NCI-H2081 (cell line): Measurements from ENCODE around the gene ELFN2.
"Not testable (repeated sequence)": the region's sequence is repeated elsewhere in the genome, so short reads cannot be mapped to it uniquely, and the experiment has no call there.

Source experiments
- DNase-seq, 2 experiments: peaks; one replicate each; lab custom pipeline; 2025; lab: John Stamatoyannopoulos, UW

Gene ELFN2

DNA sequence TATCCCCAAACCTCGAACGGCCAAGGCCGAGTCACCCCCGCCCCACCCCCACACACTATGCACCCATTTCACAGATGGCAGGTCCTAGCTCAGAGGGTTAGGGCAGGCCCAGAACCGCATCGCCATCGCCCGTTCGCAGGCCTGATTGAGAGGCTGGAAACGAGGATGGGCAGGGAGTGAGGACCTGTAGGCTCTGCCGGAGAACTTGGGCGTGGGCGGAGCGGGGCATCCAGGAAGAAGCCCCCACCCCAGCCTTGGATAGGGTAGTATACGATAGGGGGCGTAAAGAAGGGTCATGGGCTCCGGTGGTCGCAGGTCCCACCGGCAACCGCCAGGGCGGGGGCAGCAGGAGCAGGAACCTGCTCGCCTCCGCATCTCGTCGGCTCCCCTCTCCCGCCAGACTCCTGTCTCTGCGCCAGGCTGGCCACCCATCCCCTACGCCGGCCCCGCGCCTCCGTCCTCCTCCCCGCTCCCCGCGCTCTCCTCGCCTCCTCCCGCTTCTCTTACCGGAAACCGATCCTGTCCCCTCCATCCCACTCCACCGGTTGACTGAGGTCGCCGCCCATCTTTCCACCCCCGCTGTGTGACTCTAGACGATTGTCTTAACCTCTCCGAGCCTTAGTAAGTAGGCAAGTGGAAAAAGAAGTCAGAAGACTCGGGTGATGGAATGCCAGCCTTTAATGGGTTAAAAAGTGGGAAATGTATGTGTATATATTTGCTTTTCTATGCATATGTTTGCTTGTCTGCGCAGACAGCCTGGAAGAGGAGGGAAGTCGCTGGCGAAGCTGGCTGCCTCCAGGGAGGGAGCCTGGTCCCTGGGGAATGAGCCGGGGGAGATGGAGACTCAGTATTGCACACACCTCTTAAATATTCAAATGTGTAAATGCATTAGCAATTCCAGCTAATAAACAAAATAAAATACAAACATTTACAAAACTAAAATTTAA, 92.1 kb downstream of the ELFN2 start:
- no peak for DNase-seq

DNA sequence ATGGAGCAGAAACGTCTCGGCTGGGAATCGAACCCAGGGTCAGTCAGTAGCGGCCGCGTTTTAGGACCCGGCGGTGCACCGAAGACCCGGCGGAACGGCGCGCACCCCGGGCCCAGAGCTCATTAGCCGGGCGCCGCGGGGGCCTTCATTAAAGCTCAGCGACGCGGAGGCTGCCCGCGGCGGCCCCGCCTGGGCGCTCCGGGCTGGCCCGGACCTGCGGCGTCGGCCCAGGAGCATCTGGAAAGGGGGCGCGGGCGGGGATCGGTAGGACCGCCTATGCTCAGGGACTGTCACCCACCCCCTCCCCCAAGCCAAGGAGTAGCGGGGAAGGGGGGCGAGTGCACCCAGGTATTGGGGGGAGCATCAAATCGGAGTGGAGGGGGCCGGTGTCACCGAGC, 92.8 kb downstream of the ELFN2 start:
- no peak for DNase-seq

DNA sequence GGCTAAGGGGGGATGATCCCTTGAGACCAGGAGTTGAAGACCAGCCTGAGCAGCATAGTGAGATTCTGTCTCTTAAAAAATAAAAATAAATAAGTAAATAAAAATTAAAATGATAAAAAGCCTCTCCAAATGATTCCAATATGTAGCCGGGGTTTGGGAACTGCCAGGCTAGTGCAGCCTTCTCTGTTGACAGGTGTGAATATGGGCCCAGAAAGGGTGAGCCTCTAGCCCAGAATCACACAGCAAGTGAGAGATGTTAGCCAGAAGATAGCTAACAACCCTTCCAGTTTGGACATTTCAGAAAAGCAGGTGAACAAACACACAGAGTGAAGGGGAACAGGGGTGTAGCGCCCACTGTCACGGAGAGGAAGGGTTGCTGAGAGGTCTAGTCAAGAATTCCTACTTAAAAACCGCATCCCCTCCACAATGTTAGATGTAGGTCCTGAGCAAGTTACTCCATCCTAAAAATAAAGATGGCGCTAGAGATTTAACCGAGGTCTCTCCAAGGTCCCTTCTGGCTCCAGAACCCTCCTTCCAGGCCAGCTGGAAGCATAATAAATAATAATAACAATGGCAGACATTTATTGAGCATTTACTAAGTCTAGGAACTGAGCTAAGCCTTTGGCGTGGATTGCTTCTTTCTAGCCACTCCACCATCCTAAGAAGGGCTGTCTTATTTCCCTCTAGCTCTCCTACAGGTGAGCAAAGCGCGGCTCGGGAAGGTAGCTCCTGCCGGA, 93.4 kb downstream of the ELFN2 start:
- DNase-seq = no peak

DNA sequence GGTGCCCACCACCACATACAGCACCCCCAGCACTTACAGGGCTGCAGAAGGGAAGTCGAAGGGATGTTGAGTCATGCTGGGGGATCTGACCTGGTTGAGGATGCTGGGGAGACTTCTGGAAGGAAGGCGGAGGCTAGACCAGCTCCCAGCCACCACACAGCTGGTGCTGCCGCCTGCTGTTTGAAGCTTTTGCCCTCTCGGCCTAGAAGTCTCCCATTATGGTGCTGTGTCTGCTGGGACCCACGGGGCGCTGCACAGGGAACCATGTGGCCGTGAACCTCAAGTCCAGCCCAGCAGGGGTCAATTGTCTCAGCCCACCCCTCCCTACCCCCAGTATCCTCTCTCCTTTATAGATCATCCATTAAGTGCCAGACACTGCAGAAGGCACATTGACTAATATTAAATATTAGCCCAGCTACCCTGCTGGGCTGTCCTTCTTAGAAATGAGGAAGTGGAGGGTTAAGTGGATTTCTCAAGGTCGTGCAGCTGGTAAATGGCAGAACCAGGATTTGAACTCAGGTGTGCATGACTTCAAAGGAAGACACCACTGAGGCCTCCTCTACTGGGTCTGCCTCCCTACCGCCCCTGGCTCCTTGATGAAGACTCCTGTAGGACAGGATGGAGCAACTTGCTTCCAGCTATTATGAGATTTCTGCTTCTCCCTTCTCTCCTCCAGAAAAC, 95.3 kb downstream of the ELFN2 start:
- DNase-seq = no peak

DNA sequence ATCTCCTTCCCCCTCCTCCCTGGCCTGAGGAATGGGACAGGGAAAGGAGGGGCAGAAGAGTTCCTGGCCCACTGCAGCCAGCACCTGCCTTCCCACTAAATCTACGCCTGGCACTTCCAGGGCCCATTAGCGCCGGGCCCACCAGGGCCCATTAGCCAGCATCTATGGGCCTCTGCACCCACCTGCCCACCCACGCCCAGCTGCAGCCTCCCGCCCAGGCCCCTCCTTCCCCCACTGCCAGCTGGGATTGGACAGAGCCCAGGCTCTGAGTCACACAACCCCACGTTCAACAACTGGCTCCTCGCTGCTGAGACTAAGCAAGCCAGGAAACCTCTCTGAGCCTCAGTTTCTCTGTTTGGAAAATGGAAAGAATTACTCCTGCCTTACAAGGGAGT, 96.2 kb downstream of the ELFN2 start:
- DNase-seq = no peak

DNA sequence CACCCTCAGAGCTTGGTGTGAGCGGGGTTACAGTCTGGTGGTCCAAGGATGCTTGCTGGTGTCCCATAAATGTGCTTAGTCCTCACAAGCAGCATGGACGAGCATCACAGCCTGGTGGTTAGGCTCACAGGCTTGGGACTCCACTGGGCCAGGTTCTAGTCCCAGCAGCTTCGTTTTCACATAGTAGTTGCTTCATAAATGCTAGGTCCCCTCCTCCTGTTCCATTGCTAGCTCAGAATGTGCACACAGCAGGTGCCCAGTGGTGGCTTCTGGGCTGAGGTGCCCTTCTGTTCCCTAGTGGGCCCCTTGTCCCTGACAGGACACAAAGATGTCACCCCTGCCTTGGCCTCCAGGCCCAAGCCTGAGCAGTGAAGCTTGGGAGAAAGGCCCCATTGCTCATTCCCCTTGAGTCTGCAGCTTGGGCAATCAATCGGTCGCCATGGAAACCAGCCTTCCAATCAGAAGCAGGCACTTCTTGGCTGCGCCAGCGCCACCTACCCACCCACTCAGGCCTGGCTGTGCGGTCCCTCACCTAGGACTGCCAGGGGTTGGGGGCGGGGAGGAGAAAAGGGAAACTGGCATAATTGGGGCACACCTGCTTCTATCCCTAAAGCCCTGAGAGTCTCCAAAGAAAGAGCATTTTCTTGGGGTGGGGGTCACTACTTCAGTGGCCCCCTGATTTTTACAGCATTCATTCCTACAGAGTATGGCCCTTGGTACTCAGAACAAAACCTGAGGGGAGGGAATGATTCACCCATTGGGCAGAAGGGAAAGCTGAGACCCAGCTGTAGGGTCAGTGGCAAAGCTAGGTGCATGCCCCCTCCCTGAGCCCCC, 96.9 kb downstream of the ELFN2 start:
- peak in 1 of 2 experiments; percentile 22 for DNase-seq

DNA sequence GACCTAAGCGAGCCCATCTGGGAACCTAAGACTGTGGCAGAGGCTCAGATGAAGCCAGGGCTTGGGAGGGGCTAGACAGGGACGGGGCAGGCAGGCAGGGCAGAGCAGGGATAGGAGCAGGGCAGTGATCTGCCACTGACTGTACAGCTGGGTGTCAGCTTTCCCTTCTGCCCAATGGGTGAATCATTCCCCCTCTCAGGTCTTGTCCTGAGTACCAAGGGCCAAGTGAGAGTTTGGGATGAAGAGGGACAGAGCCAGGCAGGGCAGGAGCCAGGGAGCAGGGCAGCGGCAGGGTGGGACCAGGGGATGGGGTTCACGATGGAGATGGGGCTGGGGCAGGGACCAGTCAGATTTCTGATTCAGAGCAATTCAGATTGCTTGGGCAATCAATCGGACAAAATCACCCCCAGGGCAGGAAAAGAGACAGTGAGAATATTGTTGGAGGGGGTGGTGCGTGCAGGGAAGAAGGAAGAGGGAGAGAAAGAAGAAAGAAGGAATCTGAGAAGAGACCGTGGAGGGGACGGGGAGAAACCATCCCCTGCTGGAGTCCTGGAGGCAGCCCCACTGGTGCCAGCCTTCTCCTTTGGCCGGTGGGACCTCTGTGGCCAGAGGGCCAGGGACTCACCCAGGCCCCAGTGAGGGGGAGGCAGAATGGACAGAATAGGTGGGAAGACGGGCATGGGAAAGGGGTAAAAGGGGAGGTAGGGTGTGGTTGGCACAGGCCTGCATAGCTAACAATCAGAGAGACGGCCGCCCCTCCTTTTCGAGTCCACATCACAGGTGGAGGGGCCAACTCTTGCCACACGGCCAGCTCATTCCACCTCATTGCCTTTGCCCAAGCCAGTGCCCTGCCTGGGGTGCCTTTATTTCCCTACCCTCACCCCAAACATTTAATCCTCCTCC, 97.8 kb downstream of the ELFN2 start:
- no peak for DNase-seq

DNA sequence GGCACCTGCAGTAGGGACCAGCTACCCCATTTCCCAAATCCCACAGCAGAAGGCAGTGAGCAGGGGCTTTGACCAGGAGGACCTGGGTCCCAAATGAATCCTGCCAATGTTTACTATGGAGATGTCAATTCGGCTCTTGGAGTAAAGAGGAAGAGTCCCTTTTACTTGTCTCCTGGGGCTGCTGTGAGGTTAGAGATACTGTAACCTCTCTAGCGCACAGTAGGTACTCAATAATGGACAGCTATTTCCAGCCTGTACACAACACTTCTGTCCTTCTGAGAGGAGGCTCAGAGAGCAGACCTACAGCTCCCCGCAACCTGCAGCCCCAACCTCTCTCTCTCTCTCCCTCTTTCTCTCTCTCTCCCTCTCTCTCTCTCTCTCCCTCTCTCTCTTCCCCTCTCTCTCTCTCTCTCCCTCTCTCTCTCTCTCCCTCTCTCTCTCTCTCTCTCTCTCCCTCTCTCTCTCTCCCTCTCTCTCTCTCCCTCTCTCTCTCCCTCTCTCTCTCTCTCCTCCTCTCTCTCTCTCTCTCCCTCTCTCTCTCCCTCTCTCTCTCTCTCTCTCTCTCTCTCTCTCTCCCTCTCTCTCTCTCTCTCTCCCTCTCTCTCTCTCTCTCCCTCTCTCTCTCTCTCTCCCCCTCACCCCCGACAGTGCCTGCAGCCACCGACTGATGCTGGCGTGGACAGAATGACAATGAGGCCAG, 98.6 kb downstream of the ELFN2 start:
- not testable (repeated sequence) for DNase-seq

DNA sequence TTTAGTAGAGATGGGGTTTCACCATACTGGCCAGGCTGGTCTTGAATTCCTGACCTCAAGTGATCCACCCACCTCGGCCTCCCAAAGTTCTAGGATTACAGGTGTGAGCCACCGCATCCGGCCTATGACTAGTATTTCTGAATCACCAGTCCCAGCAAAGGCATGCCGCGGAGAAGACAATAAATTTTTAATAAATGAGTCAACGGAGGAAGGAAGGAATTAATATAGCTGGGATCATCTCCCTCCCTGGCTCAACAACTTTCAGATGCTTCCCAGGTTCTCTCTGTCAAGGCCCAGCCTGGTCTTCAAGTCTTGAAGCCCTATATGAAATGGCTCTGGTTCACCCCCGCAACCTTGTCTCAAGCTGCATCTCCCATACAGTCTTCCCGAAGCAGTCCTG, 99.3 kb downstream of the ELFN2 start:
- no peak for DNase-seq

DNA sequence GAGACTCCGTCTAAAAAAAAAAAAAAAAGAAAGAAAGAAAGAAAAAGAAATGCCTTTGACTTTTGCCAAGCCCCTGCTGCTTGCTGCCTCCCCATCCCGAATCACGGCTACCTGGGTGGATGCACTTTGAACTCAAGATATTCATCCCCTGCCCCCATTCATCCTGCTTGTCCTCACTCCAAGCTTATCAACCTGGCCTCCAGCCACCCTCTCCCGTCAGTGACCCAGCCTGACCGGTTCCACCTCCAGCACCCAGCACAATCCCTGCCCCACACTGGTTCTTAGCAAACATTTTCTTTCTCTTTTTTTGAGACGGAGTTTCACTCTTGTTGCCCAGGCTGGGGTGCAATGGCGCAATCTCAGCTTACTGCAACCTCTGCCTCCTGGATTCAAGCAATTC, 100.6 kb downstream of the ELFN2 start:
- DNase-seq = no peak

DNA sequence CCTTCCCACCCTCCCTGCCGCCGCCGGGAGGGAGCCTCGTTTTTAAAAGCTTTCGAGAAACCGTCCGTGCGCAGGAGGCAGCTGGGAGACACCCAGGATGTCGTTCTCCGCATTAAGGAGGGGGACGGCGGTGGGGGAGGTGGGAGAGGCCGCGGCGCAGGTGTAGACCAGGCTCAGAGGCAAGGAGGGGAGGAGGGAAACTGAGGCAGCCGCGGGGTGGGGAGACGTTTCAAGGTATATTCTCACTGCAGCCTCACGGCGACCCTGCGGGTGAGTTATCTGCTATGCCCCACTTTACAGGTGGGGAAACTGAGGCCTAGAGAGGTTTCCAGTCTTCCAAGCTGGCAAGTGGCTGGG, 102.3 kb downstream of the ELFN2 start:
- no peak for DNase-seq

DNA sequence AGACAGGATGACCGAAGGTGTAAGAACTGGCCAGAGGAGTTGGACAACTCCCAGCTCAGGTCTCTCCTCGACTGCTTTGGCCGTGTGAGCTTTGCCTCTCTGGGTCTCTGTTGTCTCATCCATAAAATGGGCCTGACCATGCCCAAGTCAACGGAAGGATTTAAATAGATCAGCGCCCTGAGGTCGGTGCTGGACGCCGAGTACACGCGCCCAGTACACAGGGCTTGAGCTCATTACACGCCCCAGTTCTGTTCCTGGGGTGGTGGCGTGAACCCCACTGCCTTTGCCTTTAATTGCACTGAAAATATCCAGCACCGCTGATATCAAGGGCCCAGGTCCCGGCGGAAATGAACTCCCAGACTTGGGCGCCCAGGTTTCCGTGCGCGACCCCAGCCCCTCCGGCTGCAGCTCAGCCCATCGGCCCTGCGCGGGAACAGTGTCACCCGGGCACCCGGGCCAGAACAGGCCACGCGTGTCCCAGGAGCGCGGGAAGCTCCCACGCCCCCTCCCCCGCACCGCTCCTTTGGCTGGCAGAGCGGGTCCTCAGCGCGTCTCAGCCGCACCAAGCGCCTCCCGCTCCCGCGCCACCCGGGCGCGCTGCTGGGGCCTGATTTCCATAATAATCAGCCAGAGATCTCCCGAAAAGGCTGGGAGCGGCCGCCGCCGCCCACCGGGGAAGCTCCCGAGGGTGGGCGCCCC, 102.8 kb downstream of the ELFN2 start:
- no peak for DNase-seq

DNA sequence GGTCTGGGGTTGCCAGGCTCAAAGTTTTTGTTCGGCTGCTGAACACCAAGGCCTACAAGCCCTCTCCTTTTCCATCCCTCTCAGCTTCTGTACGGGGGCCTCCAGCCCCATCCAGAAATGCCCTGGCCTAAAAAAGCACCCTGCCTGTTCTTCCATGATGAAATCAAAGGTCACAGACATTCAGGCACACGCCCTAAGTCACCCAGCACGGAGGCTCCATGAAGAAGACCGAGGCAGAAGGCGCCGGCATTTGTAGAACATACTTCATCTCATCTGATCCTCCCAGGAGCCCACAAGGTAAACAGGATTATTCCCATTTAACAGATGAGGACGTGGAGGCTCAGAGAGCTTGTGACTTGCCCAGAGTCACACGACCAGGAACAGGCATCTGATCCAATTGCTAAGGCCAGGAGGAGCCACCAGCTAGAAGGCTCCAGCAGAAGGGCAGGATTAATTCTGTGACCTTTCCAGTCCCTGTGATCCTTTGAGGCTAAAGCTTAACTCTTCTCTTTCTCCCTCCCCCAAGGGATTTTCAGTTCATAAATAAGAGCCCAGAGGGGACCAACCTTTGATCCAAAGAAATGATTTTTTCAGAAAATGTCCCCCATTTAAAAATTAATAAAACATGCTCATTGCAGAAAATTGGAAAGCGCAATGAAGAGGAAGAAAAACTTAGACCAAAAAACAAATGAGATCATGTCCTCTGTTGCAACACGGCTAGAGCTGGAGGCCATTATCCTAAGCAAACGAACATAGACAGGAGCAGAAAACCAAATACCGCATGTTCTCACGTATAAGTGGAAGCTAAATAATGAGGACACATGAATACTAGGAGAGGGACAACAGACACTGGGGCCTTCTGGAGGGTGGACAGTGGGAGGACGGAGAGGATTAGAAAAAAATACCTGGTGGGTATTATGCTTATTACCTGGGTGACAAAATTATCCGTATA, 106.3 kb downstream of the ELFN2 start:
- DNase-seq = no peak

DNA sequence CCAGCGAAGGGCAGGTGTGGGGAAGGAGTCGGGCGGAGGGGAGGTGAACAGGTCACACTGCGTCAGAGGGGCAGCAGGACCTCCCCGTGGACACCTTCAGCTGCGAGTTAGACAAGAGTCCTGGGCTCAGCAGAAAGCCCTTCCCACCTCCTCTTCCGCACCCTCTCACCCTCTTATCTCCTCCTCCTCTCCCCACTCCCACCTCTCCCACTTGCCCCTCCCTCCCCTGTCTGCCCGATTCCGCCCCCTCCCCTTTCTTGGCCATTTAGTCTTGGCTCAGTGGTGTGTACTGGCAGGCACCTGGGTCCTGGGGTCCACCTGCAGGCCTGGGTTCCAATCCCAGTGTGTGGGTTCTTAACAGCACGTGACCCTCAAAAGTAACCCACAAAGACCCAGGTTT, 107.8 kb downstream of the ELFN2 start:
- no peak for DNase-seq

DNA sequence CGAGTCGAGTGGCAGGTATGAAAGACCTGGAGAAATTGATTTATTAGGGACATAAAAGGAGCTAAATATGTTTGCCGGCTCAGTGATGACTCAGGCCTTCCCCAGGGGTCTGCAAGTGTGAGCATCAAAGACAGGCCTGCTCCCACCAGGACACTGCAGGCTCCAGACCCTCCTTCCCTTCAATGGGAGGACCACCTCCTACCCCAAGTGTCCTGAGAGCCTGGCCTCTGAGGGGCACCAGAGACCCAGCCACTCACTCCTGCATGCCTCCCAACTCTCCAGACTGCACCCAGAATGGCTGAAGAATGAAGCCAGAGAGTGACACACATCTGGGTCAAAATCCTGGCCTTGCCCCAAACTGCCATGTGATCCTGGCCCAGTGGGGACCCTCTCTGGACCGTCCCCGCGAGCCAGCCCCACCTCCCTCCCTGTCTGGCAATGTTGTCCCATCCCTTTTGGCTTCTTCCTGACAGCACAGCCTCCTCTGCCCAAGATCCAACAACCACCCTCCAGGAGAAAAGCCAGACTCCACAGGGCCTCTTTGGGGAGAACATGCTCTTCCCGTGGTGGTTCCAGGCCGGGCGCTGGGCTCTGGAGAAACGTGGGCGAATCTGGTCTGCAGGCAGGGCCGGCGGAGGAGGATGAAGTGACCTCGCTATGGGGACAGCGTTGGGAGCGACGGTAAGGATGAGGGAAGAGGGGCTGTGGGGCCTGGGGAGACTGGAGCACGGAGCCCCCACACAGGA, 108.7 kb downstream of the ELFN2 start:
- DNase-seq = no peak
